ENCODE results near the gene HSPB6.

Gene HSPB6

DNA sequence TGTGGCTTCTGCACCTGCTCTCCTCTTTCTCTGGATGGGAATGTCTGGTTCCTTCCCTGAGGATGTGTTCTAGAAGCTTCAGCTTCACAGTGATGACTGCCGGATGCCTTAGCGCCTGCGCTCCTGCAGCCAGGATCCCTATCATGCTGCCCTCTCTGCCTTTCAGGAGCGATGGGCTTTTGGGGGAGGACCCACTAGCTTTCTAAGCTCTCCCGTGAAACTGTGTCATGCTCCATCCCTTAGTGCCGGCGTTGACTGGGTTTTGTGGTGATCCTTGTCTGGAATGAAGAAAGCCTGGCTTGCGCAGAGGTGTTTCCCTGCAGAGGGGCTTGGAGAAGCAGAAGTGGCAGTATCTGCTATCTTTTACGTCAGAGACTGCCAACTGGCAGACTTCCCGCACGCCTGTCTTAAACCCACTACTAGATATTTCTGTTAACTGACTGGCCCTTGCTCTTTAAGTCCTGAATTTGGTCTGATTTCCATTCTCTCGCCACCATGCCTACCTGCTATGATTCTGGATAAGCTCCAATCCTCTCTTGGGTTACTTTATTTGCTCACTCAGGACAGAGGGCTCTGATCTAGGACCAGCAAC is 42.8 kb downstream of the HSPB6 start:
- no peak for DNase-seq

DNA sequence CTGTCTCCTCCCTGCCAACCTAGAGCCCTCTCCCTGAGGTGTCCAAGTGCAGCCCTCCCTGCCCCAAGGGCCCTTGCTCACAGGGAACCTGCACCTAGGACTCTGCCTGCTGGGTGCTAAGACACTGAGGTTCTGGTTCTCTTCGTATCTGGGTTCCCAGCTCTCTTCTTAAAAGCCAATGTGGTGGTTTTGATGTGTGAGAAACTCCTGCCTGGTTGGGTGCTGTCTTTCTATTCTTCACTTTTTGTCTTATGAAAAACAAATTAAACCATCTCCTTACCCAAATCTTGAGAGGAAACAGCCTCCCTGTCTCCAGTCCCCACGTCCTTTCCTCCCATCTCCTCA is 43.4 kb downstream of the HSPB6 start:
- DNase-seq: no peak

DNA sequence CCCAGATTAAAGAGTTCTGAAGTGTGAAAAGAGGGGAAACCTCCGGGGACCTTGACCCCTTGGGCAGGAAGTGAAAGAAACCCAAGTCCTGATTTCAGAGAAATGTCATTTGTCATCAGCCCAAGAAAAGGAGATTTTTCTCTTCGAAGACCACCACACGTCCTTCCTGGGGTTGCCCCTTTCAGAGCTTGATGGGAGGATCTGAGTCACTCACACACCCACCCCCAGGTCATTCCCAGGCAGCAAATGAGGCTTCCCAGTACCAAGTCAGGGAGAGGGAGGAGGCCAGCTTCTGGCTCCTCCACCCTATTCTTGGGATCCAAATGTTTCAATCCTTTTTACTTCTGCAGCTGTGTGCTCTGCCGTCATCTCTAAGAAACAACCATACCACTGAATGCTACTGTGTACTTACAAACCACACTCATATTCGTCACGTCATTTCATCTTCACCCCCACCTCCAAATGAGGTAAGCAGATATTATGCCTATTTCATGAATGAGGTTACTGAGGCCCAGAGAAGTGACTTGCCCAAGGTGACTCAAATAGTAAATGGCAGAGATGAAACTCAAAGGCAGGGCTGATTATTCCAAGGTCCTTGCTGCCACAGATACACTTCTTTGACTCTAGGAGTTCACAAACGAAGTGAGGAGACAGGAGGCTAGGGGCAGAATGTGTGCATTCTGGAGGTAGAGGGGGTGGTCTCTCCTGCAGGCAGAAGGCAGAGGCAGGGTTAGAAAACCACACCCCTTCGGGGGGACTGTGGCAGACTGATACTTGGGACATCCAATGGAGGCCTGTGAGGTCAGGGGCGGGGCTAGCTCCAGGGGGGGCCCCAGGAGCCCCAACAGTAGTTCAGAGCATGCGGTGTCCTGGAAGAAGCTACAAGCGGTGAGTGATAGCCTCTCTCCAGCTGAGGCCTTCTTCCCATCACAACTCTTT is 44.0 kb downstream of the HSPB6 start:
- no peak for DNase-seq

DNA sequence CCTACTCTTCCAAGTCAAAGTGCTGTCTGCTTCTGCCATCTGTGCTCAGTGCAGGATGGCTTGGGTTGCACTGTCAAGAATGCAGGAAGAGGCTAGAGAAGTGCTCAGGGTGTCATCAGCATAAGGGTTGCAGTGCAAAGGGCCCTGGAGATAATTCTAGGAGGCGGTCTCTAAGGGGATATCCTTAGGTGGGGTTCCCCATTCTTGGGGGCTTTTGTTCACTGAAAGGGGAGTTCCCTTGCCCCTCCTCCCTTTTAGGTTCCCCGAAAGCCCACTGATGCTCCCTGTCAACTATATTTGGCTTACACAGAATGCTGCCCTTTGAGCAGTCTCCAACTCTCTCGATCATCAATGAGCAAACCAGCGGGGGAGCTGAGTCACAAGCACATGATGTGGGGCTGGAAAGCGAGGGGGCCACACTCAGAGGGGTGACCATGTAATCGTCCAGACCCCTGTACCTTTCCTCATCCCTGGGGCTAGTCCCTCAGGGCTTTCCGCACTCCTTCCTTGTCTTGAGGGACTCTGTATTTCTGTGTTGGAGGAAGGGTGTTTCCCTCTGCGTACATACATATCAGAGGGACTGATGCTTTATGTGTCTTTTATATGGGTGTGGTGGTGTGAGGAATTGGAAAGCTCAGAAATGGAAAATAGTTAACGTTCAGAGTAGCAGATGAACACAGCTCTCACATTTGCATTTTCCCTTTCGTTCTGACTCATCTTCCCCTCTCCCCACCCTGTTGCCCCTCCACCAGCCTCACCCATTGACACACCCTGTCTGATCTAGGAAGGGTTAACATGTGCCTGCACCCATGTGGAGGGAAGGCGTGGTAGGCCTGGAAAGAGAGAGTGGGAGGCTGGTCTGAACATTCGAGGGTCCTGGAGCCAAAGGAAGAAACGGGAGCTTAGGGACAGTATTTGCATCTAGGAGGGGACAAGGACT is 45.8 kb downstream of the HSPB6 start:
- DNase-seq: no peak

DNA sequence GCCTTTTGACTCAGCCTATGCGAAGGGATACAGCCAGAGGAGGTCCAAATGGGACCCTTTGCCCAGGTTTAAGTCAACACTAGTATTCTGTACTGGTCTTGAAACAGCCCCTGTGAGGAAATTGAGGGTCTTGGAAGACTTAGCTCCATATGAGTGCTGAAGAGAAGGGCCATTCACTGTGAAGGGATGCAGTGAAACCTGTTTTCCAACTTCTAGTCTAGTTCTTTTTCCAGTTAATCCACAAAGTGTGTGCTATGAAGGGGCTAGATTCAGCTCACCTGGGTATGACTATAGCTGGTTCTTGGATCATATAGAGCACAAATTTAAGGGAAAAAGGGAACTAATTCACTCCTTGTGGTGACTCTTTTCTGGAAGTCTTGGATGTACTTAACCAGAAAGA is 48.4 kb downstream of the HSPB6 start:
- no peak for DNase-seq
